Stimulated activated CD4-positive, alpha-beta T cell treated with anti-CD3 and anti-CD28 coated beads, Interleukin-12 subunit alpha, Interleukin-12 subunit beta, amount 100 ng/mL, for 48 hours (primary cell): ENCODE data around the gene MINK1.

Source experiments
- DNase-seq, 3 donors: peaks; one replicate each; pipeline ENCODE4 v3.0.0-alpha.2; 2020; ENCODE audit warnings: low read depth in 2 of 3, low spot score in 1 of 3

Gene MINK1

DNA sequence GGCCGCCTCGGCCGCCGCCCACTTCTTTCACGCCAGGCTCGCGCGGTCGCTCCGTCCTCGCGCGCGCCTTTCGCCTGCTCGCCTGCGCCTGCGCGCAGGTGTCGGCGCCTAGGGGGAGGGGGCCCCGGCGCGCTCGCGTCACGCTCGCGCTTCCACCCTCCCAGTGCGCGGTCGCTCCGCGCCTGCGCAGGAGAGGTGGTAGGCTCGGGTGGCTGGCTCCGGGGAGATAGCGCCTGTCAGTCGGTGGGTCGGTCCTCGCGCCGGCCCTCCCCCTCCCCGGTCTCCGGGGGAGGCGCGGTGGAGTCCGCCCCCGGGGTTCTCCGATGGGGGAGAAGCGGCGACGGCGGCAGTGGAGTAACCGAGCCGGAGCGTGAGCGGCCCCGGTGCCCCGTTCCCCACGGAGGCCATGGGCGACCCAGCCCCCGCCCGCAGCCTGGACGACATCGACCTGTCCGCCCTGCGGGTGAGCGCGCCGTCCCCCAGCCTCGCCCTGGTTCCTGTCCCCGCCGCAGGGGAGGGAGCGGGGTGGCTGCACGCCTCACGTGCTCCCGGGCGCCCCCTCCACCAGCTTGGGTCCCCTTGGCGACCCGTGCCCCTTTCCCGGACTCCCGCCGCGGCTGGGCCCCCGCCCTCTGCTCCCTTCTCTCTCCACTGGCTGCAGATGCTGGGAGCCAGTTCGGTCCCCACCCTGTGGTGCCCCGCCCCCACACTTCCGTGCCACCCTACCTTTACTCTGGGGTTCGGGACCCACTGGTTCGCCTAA, at the start of gene MINK1:
MINK1 (plus strand) TSS at position 163 of the 763 bp plus-strand sequence; CDS start at position 407, 244 bp downstream.
- DNase-seq = peak; percentile 66 to 82 (median 81)

GRCh38 chr17:4785311-4786105, 47.6 kb upstream of the MINK1 start:
- no peak for DNase-seq

DNA sequence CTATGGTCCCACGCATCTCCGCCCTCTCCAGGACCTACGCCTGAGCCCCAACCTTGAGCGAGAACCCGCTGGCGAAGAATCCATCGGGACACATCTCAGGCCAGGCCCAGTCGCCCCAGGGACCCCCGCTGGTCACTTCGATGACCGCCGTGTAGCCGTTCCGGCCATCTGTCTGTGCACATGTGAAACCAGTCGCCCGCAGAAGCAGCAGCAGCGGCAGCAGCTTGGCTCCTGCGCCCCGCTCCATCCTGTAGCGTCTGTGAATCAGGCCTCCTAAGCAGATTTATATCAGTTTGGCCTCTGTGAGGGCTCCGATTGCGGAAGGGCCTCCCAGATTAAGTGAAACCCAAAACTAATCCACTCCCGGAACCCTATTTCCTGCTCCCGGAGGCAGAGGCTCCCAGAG, 47.0 kb upstream of the MINK1 start, which contains the start of gene VMO1:
VMO1 (minus strand) TSS at position 259 of the 406 bp plus-strand sequence; CDS start at position 247, 12 bp downstream.
- DNase-seq = no peak

DNA sequence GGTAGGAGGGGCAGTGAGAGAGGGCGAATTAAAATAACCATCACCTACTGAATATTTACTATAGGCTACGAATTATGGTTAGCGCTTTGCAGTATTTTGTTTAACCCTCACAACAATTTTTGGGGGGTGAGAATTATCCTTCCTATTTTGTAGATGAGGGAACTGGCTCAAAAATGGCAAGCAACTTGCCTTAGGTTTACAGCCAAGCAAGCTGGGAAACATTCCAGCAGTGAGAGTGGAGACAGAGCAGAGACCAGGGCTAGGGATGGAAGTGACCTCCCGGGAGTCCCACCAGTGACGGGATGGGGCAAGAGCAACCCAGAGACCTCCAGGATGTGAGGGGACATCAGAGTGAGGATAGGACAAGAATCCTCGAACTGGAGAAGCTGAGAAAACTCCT, 46.6 kb upstream of the MINK1 start:
- no peak for DNase-seq

DNA sequence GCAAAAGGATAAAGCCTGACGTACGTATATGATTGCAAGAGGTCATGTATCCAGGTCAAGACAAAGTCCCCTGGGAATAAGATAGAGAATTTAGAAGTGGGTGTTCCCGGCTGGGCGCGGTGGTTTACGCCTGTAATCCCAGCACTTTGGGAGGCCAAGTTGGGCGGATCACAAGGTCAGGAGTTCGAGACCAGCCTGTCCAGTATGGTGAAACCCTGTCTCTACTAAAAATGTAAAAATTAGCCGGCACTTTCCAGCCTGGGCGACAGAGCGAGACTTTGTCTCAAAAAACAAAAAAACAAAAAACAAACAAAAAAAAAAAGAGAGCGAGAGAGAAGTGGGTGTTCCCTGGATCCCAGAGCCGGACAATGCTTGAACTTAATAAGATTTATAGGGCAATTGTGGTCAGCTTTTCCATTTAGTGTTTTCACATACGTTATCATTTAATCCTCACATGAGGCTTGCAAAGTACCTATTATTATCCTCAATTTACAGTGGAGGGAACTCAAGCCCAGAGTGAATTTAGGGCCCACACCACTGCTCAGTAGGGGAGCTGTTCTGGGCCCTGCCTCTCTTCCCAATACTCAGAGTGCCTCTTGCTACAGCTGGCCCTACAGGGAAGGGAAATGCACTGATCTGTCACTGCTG, 44.9 kb upstream of the MINK1 start:
- no peak for DNase-seq

DNA sequence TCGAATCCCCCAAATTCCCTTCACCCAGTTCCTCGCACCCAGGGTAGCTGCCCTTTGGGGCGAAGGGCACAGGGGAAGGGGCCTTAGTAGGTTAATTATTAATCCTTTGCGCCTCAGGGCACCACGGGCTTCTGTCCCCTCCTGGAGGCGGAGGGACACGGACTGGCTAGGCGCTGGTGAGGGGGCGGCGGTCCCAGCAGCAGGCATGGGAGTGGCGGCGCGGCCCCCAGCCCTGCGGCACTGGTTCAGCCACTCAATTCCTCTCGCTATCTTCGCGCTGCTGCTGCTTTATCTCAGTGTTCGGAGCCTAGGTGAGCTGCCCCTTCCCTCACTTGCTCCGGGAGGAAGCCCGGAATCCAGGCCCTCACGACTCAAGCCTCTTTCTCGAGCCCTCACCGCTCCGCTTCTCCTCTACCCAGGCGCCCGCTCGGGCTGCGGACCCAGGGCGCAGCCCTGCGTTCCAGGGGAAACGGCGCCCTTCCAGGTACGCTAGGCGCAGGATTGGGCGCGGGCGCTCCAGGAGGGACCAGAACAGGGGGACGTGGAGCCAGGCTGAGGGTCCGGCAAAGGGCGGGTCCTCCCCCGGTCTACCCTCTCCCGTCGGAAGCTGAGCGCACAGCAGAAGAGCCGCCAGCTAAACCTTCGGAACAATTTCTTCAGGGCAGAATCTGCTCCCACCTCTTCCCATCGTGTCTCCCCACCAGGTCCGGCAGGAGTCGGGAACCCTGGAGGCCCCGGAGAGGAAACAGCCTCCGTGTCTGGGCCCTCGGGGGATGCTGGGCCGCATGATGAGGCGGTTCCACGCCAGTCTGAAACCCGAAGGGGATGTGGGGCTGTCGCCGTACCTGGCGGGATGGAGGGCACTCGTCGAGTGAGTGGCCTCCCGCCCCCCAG, 44.1 kb upstream of the MINK1 start, which contains the start of gene GLTPD2:
GLTPD2 (plus strand) TSS at position 158 of the 894 bp plus-strand sequence; CDS start at position 206, 48 bp downstream.
- no peak for DNase-seq

GRCh38 chr17:4789701-4789950, 43.5 kb upstream of the MINK1 start:
- DNase-seq = no peak

GRCh38 chr17:4789951-4790704, 43.0 kb upstream of the MINK1 start:
- peak; percentile 59 to 80 (median 73) for DNase-seq

GRCh38 chr17:4790705-4791088, 42.4 kb upstream of the MINK1 start:
- DNase-seq = no peak

DNA sequence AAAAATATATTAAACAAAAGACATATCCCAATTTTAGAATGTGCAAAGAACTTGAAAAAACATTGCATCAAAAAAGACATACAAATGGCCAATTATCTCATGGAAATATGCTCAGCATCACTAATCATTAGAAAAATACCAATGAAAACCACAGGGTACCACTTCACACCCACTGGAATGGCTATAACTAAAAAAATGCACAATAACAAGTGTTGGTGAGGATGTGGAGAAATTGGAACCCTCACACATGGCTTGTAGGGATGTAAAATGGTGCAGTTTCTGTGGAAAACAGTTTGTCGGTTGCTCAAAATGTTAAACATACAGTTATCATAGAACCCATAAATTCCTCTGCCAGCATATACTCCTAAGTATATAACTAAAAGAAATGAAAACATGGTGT, 38.0 kb upstream of the MINK1 start:
- no peak for DNase-seq

DNA sequence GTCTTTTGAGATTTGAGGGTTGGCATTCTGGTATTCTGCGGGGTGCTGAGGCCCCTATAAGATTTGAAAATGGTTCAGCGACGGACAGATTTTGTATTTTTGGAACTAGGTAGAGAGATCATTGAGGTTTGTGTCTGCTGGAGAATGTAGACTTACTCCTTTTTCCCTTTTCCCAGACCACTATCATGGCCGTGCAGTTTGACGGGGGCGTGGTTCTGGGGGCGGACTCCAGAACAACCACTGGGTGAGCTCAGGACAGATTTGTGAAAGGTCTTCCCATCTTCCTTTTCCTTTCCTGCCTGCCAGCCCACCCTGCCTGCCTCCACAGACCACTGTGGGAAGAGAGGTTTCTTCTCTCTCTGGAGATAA, 36.6 kb upstream of the MINK1 start:
- DNase-seq = peak in 1 of 3 donors; percentile 44

GRCh38 chr17:4800462-4801196, 32.5 kb upstream of the MINK1 start:
- no peak for DNase-seq

GRCh38 chr17:4802228-4802627, 30.9 kb upstream of the MINK1 start, which contains the start of gene C17orf114:
C17orf114 (minus strand) TSS chr17:4802328.
- DNase-seq = no peak

GRCh38 chr17:4806456-4806776, 26.7 kb upstream of the MINK1 start:
- no peak for DNase-seq

DNA sequence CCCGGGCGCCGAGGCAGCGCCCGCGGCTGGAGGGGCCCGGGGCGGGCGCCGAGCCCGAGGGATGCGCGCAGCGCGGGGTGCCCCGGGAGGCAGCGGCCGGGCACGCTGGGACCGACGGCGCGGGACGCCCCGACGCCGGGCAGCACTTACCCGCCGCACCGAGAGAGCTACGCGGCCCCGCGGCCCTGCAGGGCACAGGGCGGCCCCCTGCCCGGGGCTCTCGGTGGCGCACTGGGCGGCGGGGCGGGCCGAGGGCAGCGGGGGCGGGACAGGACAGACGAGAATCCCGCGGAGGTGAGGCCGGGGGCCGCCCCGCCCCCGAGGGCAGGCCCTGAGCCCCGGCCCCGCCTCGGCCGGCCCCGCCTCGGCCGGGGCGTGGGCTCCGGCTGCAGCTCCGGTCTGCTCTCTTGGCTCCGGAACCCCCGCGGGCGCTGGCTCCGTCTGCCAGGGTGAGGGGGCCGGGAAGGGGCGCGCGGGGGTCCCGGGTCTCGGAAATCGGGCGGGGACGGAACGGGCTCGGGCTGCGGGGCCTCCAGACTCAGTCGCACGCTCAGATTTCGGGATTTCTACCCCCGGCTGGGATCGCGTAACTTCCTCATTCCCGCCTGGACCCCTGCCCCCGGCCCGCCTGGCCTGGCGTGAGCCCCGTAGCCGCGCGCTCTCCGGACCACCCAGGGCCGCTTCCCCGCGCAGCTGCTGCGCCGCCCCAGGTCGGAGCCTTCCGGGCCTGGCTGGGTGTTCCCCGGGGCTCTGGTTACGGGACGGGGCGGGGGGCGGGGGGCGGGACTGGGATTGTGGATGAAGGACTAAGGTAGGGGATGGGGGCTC, 26.1 kb upstream of the MINK1 start, which contains the start of gene PLD2:
PLD2 (plus strand) TSS at position 376 of the 828 bp plus-strand sequence. CDS start 621 bp downstream, outside the sequence.
- peak; percentile 70 to 89 (median 74) for DNase-seq

GRCh38 chr17:4807605-4808377, 25.3 kb upstream of the MINK1 start:
- DNase-seq = no peak

GRCh38 chr17:4808378-4808767, 24.8 kb upstream of the MINK1 start:
- DNase-seq = no peak
